Measurements from ENCODE around the gene ANKS1B. TPM values are rescaled to one million over a fixed set of nuclear protein-coding genes. Genes with fewer than 3 reads are reported as not detected.

Gene ANKS1B
- total and polyA plus RNA-seq, 10 of the 15 experiments (the other 5 are each of a cell fraction or from before 2014, with no cell fraction given) = 0.16 to 1.3 (median 0.82) TPM; not detected in 7

- TF ChIP-seq ZZZ3 (IDR thresholded peaks at IDR 0.05; ENCODE audit: control insufficient read depth, insufficient read length, low read depth) (no peak), ZNF24 (IDR thresholded peaks at IDR 0.05) (0 out of 2 replicates have a peak, but pooled peaks have one; percentile 40)
- 13% methylated on average over 3 of the region's 3 CpGs for WGBS (ENCODE audit: insufficient coverage, insufficient replicate concordance, low lambda C conversion rate, missing lambda C conversion rate)
Observed at GRCh38 chr12:99201906-99202645, 782.7 kb downstream of the ANKS1B start.

GRCh38 chr12:99200711-99201384 is 783.9 kb downstream of the ANKS1B start:
- H2AFZ ChIP-seq (ENCODE audit: control insufficient read depth, low read depth, low read length) = no peak overlapping the region
- no peaks in the 10 kb centered on the region for H3K27me3 ChIP-seq (replicated peaks in 1 of 2; ENCODE audit: control insufficient read depth in 2 of 2, insufficient read depth in 2 of 2, low read length in 1 of 2)
- CTCF ChIA-PET = interaction anchor here (1.3 kb wide), 1 partner anchor 157 kb away, joined by 3 read pairs; no protein-coding TSS in a partner anchor
- no peaks in the 10 kb centered on the region for H3K4me1 ChIP-seq (ENCODE audit: control insufficient read depth, insufficient read depth, low read length)
- no TSS peak for BruUV-seq (replicated peaks)
- WGBS (ENCODE audit: insufficient coverage, insufficient replicate concordance, low lambda C conversion rate, missing lambda C conversion rate) = 0% methylated on average over 1 of the region's 1 CpG
- RAD21 ChIA-PET (ENCODE audit: unreplicated experiment) = no interaction called here
- H3K79me2 ChIP-seq (ENCODE audit: control insufficient read depth, insufficient read depth, low read length) = no peaks in the 10 kb centered on the region
- no peaks in the 10 kb centered on the region for H4K20me1 ChIP-seq (ENCODE audit: control insufficient read depth, insufficient read depth)
- POLR2A ChIA-PET = interaction anchor here (0.6 kb wide), 1 partner anchor 710 kb away, joined by 3 read pairs; no protein-coding TSS in a partner anchor
- TF ChIP-seq FOXM1 (IDR thresholded peaks at IDR 0.05; ENCODE audit: low read depth, low read length) = no peak
- TF ChIP-seq, protein P1, sequence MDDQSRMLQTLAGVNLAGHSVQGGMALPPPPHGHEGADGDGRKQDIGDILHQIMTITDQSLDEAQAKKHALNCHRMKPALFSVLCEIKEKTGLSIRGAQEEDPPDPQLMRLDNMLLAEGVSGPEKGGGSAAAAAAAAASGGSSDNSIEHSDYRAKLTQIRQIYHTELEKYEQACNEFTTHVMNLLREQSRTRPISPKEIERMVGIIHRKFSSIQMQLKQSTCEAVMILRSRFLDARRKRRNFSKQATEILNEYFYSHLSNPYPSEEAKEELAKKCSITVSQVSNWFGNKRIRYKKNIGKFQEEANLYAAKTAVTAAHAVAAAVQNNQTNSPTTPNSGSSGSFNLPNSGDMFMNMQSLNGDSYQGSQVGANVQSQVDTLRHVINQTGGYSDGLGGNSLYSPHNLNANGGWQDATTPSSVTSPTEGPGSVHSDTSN (IDR thresholded peaks at IDR 0.05; ENCODE audit: insufficient replicate concordance, low read depth, low read length) = no peak
- TF ChIP-seq MEF2B (IDR thresholded peaks at IDR 0.05; ENCODE audit: partially characterized antibody, poor library complexity, severe bottlenecking) = no peak
- TF ChIP-seq ESRRA (IDR thresholded peaks at IDR 0.05; ENCODE audit: low read length) = no peak
- TF ChIP-seq FOXK2 (IDR thresholded peaks at IDR 0.05) = no peak
- TF ChIP-seq TARDBP (IDR thresholded peaks at IDR 0.05; ENCODE audit: borderline replicate concordance) = no peak
- TF ChIP-seq RELA (IDR thresholded peaks at IDR 0.05; ENCODE audit: borderline replicate concordance, partially characterized antibody) = no peak
- no peak for TF ChIP-seq RAD51 (IDR thresholded peaks at IDR 0.05)
- FAIRE-seq (no peak), DNase-seq (ENCODE audit: low read depth, low spot score) (no peak), ATAC-seq (no peak)
- no peaks in the 10 kb centered on the region for H3K9me3 ChIP-seq (replicated peaks; ENCODE audit: control insufficient read depth, insufficient read depth, low read length)
- H3K9ac ChIP-seq (ENCODE audit: control insufficient read depth, insufficient read depth, low read length) = no peak overlapping the region
- no peak overlapping the region for H3K4me3 ChIP-seq
- SMC1A ChIA-PET (ENCODE audit: uncharacterized antibody, unreplicated experiment) = no interaction called here
- intact Hi-C loops (cut with micrococcal nuclease; ENCODE audit: unreplicated experiment) = no loop called here
- in situ Hi-C loops (cut with MboI) = no loop called here
- no peak overlapping the region for H3K4me2 ChIP-seq (ENCODE audit: control insufficient read depth, insufficient read depth)
- H3K27ac ChIP-seq (ENCODE audit: control insufficient read depth, insufficient read depth) = no peak overlapping the region
- H3K36me3 ChIP-seq (ENCODE audit: control insufficient read depth in 2 of 2, insufficient read depth in 2 of 2, low read length in 1 of 2) = no peaks in the 10 kb centered on the region

More at GRCh38 chr12:99201906-99202645, 782.7 kb downstream of the ANKS1B start:
- no peaks in the 10 kb centered on the region for H3K36me3 ChIP-seq (ENCODE audit: control insufficient read depth in 2 of 2, insufficient read depth in 2 of 2, low read length in 1 of 2)
- H3K9me3 ChIP-seq (replicated peaks; ENCODE audit: control insufficient read depth, insufficient read depth, low read length) = no peaks in the 10 kb centered on the region
- POLR2A ChIA-PET = no interaction called here
- no peak overlapping the region for H3K9ac ChIP-seq (ENCODE audit: control insufficient read depth, insufficient read depth, low read length)
- H3K27ac ChIP-seq (ENCODE audit: control insufficient read depth, insufficient read depth) = no peak overlapping the region
- BruUV-seq (replicated peaks) = no TSS peak
- H2AFZ ChIP-seq (ENCODE audit: control insufficient read depth, low read depth, low read length) = no peak overlapping the region
- H4K20me1 ChIP-seq (ENCODE audit: control insufficient read depth, insufficient read depth) = no peaks in the 10 kb centered on the region
- no peak overlapping the region for H3K4me2 ChIP-seq (ENCODE audit: control insufficient read depth, insufficient read depth)
- SMC1A ChIA-PET (ENCODE audit: uncharacterized antibody, unreplicated experiment) = no interaction called here
- FAIRE-seq (no peak), DNase-seq (ENCODE audit: low read depth, low spot score) (no peak), ATAC-seq (peak; percentile 32)
- no peaks in the 10 kb centered on the region for H3K27me3 ChIP-seq (replicated peaks in 1 of 2; ENCODE audit: control insufficient read depth in 2 of 2, insufficient read depth in 2 of 2, low read length in 1 of 2)
- CTCF ChIA-PET = interaction anchor here (1.3 kb wide), 1 partner anchor 159 kb away, joined by 3 read pairs; no protein-coding TSS in a partner anchor
- RAD21 ChIA-PET (ENCODE audit: unreplicated experiment) = no interaction called here
- in situ Hi-C loops (cut with MboI) (no loop called here), intact Hi-C loops (cut with micrococcal nuclease; ENCODE audit: unreplicated experiment) (no loop called here)
- no peak overlapping the region for H3K4me3 ChIP-seq
- H3K4me1 ChIP-seq (ENCODE audit: control insufficient read depth, insufficient read depth, low read length) = no peaks in the 10 kb centered on the region
- H3K79me2 ChIP-seq (ENCODE audit: control insufficient read depth, insufficient read depth, low read length) = no peaks in the 10 kb centered on the region
